Measurements from ENCODE around the gene HOXA4.

HOXA4 gene

DNA sequence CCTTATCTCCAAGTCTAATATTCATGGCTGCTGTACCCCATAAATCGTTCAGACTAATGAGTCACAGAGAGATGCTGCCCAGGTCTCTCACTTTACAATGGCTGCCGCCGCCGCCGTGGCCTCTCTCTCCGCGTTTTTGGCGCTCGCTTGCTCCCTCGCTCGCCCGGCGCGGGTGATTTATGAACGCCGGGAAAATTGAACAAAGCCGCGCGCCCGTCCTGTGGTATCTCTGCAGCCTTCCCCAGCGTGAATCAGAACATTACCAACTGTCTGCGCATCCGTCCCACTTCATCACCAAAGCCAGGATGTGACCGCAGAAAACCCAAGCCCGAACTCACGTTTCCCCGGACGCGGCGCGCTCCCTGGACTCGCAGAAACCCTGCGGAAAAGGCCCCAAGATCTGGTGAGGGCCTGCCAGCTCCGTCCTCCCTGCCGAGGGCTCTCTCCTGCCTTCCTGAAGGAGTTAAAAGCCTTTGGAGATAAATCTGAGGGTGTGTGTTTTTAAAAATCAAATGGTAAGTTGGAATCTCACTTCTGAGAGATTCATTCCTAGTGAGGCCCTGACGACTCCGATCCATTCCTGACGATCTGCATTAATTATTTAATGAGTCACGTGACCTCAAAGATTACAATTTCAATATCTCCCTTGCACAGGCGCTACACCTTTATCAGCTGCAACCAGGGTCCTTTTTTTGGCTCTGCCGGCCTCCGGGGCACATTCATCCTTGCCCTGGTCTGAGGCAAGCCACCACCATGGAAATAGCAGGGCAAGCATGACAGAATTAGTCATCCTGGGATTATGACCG, 6.3 kb downstream of the HOXA4 start:
- H4K20me1 ChIP-seq (ENCODE audit: low read depth, low read length) = no peaks in the 10 kb centered on the region
- H3K9ac ChIP-seq (ENCODE audit: low read length) = no peak overlapping the region
- H2AFZ ChIP-seq (ENCODE audit: low read depth, low read length, severe bottlenecking) = no peak overlapping the region
- H3K9me2 ChIP-seq (replicated peaks; ENCODE audit: insufficient read depth, low read length) = no peaks in the 10 kb centered on the region
- no peak overlapping the region for H3K4me3 ChIP-seq (ENCODE audit: insufficient read depth, low read length, poor library complexity, severe bottlenecking)
- H3K9me3 ChIP-seq (ENCODE audit: insufficient read depth, low read length) = no peaks in the 10 kb centered on the region
- H3K4me2 ChIP-seq (ENCODE audit: low read depth, low read length, poor library complexity, severe bottlenecking) = no peak overlapping the region
- no peaks in the 10 kb centered on the region for H3K36me3 ChIP-seq (ENCODE audit: low read length)
- H3K79me2 ChIP-seq (ENCODE audit: insufficient read depth, low read length) = no peaks in the 10 kb centered on the region
- H3K27ac ChIP-seq (ENCODE audit: low read depth, low read length) = no peak overlapping the region
- no peaks in the 10 kb centered on the region for H3F3A ChIP-seq (ENCODE audit: insufficient read depth)
- TF ChIP-seq, protein P1, sequence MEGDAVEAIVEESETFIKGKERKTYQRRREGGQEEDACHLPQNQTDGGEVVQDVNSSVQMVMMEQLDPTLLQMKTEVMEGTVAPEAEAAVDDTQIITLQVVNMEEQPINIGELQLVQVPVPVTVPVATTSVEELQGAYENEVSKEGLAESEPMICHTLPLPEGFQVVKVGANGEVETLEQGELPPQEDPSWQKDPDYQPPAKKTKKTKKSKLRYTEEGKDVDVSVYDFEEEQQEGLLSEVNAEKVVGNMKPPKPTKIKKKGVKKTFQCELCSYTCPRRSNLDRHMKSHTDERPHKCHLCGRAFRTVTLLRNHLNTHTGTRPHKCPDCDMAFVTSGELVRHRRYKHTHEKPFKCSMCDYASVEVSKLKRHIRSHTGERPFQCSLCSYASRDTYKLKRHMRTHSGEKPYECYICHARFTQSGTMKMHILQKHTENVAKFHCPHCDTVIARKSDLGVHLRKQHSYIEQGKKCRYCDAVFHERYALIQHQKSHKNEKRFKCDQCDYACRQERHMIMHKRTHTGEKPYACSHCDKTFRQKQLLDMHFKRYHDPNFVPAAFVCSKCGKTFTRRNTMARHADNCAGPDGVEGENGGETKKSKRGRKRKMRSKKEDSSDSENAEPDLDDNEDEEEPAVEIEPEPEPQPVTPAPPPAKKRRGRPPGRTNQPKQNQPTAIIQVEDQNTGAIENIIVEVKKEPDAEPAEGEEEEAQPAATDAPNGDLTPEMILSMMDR (IDR thresholded peaks at IDR 0.05; ENCODE audit: insufficient read depth, low read length, poor library complexity, severe bottlenecking) = no peak
- no peak for TF ChIP-seq EZH2phosphoT487 (conservative IDR thresholded peaks at IDR 0.05; ENCODE audit: low read length)
- no peaks in the 10 kb centered on the region for H3K27me3 ChIP-seq (ENCODE audit: low read length)

DNA sequence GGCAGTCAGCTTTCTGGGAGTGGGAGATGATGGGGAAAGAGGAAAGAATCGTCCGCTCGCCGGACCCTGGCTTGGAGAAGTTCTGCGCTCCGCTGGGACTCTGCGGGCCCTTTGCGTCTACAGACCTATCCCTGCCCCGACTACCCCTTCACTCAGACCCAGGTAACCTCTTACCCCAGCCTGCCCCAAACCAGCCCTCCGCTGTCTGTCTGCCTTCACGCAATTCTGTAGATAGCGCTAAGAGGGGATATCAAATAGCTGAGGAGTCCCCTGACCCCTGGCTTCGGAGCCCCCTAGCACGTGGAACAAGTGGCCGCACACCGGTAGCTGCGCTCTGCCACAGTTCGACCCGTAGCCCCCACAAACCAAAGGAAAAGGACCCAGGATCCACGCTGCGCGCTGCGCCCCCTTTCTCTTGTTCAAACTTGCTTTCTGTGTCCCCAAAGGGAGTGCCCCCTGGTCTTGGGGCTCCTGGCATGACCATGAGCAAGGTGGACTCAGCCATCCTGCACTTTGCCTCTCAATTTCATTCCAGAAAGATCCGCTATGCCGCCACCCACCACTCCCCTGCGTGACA, 7.0 kb downstream of the HOXA4 start:
- no peaks in the 10 kb centered on the region for H3K36me3 ChIP-seq (ENCODE audit: low read length)
- no peak overlapping the region for H3K4me3 ChIP-seq (ENCODE audit: insufficient read depth, low read length, poor library complexity, severe bottlenecking)
- H3F3A ChIP-seq (ENCODE audit: insufficient read depth) = no peaks in the 10 kb centered on the region
- no peaks in the 10 kb centered on the region for H4K20me1 ChIP-seq (ENCODE audit: low read depth, low read length)
- H3K9ac ChIP-seq (ENCODE audit: low read length) = no peak overlapping the region
- no peak overlapping the region for H3K27ac ChIP-seq (ENCODE audit: low read depth, low read length)
- no peaks in the 10 kb centered on the region for H3K79me2 ChIP-seq (ENCODE audit: insufficient read depth, low read length)
- no peaks in the 10 kb centered on the region for H3K9me2 ChIP-seq (replicated peaks; ENCODE audit: insufficient read depth, low read length)
- H2AFZ ChIP-seq (ENCODE audit: low read depth, low read length, severe bottlenecking) = no peak overlapping the region
- no peaks in the 10 kb centered on the region for H3K27me3 ChIP-seq (ENCODE audit: low read length)
- H3K4me2 ChIP-seq (ENCODE audit: low read depth, low read length, poor library complexity, severe bottlenecking) = no peak overlapping the region
- no peaks in the 10 kb centered on the region for H3K9me3 ChIP-seq (ENCODE audit: insufficient read depth, low read length)
- no peak for TF ChIP-seq EZH2phosphoT487 (conservative IDR thresholded peaks at IDR 0.05; ENCODE audit: low read length)
- TF ChIP-seq, protein P1 (IDR thresholded peaks at IDR 0.05; ENCODE audit: insufficient read depth, low read length, poor library complexity, severe bottlenecking) = no peak

DNA sequence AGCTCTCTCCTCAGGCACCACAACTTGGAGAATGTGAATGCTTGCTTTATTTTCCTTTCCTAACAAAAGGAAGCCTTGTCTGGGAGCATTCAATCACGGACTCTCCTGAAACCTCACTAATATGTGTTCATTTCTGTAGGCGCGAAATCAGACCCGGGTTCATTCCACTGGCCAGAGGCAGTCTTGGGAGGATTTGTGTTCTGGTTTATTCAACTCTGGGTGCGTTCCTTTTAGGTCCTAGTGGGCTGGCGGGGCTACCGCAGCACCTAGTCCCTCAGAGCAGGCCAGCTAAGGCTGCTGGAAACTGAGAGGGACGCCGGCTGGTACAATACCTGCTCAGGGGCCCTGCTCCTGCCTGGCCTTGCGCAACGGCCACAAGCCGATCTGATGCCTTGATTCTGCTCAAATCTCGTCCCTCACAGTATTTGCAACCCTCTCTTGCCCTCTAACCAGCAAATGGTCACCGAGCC, 7.5 kb downstream of the HOXA4 start:
- TF ChIP-seq EZH2phosphoT487 (conservative IDR thresholded peaks at IDR 0.05; ENCODE audit: low read length) = no peak
- TF ChIP-seq, protein P1 (IDR thresholded peaks at IDR 0.05; ENCODE audit: insufficient read depth, low read length, poor library complexity, severe bottlenecking) = no peak

More for the DNA sequence above, 7.5 kb downstream of the HOXA4 start:
- H3K9ac ChIP-seq (ENCODE audit: low read length) = no peak overlapping the region
- no peaks in the 10 kb centered on the region for H3K9me2 ChIP-seq (replicated peaks; ENCODE audit: insufficient read depth, low read length)
- no peaks in the 10 kb centered on the region for H3K79me2 ChIP-seq (ENCODE audit: insufficient read depth, low read length)
- no peak overlapping the region for H2AFZ ChIP-seq (ENCODE audit: low read depth, low read length, severe bottlenecking)
- no peak overlapping the region for H3K4me3 ChIP-seq (ENCODE audit: insufficient read depth, low read length, poor library complexity, severe bottlenecking)
- H3K4me2 ChIP-seq (ENCODE audit: low read depth, low read length, poor library complexity, severe bottlenecking) = no peak overlapping the region
- H3K9me3 ChIP-seq (ENCODE audit: insufficient read depth, low read length) = no peaks in the 10 kb centered on the region
- no peaks in the 10 kb centered on the region for H3K27me3 ChIP-seq (ENCODE audit: low read length)
- no peaks in the 10 kb centered on the region for H3F3A ChIP-seq (ENCODE audit: insufficient read depth)
- no peak overlapping the region for H3K27ac ChIP-seq (ENCODE audit: low read depth, low read length)
- H4K20me1 ChIP-seq (ENCODE audit: low read depth, low read length) = no peaks in the 10 kb centered on the region
- no peaks in the 10 kb centered on the region for H3K36me3 ChIP-seq (ENCODE audit: low read length)

All from SU-DHL-6 (cell line).